Loucy (cell line): Measurements from ENCODE around the gene ANP32A.

Source experiments
- EZH2phosphoT487 ChIP-seq: fragments of 200-600 bp; IDR thresholded peaks from 2 replicates; pipeline ENCODE4 v1.6.1; 2018; ENCODE audit warnings: antibody characterized with exemption, mild to moderate bottlenecking, moderate library complexity, borderline replicate concordance
- TF ChIP-seq, protein P1 (sequence below): fragments of 200-600 bp; sonication (generic); conservative IDR thresholded peaks from 2 replicates; pipeline ENCODE4 v1.5.1; 2014; ENCODE audit warnings: mild to moderate bottlenecking, antibody characterized with exemption, low read length

- TF ChIP-seq, protein P1, sequence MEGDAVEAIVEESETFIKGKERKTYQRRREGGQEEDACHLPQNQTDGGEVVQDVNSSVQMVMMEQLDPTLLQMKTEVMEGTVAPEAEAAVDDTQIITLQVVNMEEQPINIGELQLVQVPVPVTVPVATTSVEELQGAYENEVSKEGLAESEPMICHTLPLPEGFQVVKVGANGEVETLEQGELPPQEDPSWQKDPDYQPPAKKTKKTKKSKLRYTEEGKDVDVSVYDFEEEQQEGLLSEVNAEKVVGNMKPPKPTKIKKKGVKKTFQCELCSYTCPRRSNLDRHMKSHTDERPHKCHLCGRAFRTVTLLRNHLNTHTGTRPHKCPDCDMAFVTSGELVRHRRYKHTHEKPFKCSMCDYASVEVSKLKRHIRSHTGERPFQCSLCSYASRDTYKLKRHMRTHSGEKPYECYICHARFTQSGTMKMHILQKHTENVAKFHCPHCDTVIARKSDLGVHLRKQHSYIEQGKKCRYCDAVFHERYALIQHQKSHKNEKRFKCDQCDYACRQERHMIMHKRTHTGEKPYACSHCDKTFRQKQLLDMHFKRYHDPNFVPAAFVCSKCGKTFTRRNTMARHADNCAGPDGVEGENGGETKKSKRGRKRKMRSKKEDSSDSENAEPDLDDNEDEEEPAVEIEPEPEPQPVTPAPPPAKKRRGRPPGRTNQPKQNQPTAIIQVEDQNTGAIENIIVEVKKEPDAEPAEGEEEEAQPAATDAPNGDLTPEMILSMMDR: no peak
- TF ChIP-seq EZH2phosphoT487: no peak
These were observed 46.6 kb downstream of the ANP32A start for GRCh38 chr15:68774120-68774519.
